Suppressor macrophage (primary cell): ENCODE data around the gene UQCRH.

ENCODE experiments used
- DNase-seq, 4 experiments: peaks; one replicate each; pipeline ENCODE4 v3.0.0-alpha.2; 2020 to 2022
- total RNA-seq, 17 experiments: gene quantifications; one replicate each; lab custom pipeline; 2026; ENCODE audit warnings: mixed read lengths in 6 of 17, inconsistent platforms in 3 of 17; lab: John Stamatoyannopoulos, UW

The UQCRH gene
- total RNA-seq, result 58.1 to 138 (median 111) reads per million in 17 experiments

- peak; percentile 97 to 98 (median 98) for DNase-seq
These were observed at the start of gene UQCRH, which contains the start of gene LRRC41 for GRCh38 chr1:46303038-46303871. TSS of gene UQCRH (plus strand) at chr1:46303698. CDS start at chr1:46303767, 69 bp downstream. TSS of gene LRRC41 (minus strand) at chr1:46303616. CDS start at chr1:46303322, 294 bp downstream.

- DNase-seq, result no peak
These were observed 48.8 kb upstream of the UQCRH start for GRCh38 chr1:46254668-46255067.

- DNase-seq, result no peak
These were observed 47.0 kb upstream of the UQCRH start for GRCh38 chr1:46256523-46256922.

GRCh38 chr1:46262508-46262907, 41.0 kb upstream of the UQCRH start:
- DNase-seq, result no peak

GRCh38 chr1:46263146-46263545, 40.4 kb upstream of the UQCRH start:
- no peak for DNase-seq

- no peak for DNase-seq
These were observed 34.9 kb upstream of the UQCRH start for GRCh38 chr1:46268578-46268977.

GRCh38 chr1:46274225-46275029, 29.1 kb upstream of the UQCRH start:
- no peak for DNase-seq

- no peak for DNase-seq
These were observed 28.5 kb upstream of the UQCRH start for GRCh38 chr1:46275030-46275337.

GRCh38 chr1:46277658-46278373, 25.7 kb upstream of the UQCRH start:
- no peak for DNase-seq

- DNase-seq, result no peak
These were observed 24.7 kb upstream of the UQCRH start for GRCh38 chr1:46278807-46279206.

GRCh38 chr1:46280092-46280491, 23.4 kb upstream of the UQCRH start:
- no peak for DNase-seq

- DNase-seq, result no peak
These were observed 22.5 kb upstream of the UQCRH start for GRCh38 chr1:46281021-46281420.

- DNase-seq, result no peak
These were observed 19.4 kb upstream of the UQCRH start for GRCh38 chr1:46284058-46284457.

- no peak for DNase-seq
These were observed 18.6 kb upstream of the UQCRH start for GRCh38 chr1:46284597-46285564.

GRCh38 chr1:46285730-46286477, 17.6 kb upstream of the UQCRH start:
- DNase-seq, result no peak

- peak; percentile 49 to 78 (median 70) for DNase-seq
These were observed 14.9 kb upstream of the UQCRH start for GRCh38 chr1:46288485-46289133.

GRCh38 chr1:46289134-46289494, 14.4 kb upstream of the UQCRH start:
- DNase-seq, result no peak

GRCh38 chr1:46289976-46290375, 13.5 kb upstream of the UQCRH start:
- DNase-seq, result no peak

GRCh38 chr1:46295306-46295705, 8.2 kb upstream of the UQCRH start:
- no peak for DNase-seq

- no peak for DNase-seq
These were observed 5.1 kb upstream of the UQCRH start for GRCh38 chr1:46298387-46298786.
